ENCODE measurements around the gene TFCP2L1.
"Not testable (repeated sequence)": the region's sequence is repeated elsewhere in the genome, so short reads cannot be mapped to it uniquely, and the experiment has no call there.

TFCP2L1 gene

GRCh38 chr2:121231385-121232000 lies 53.5 kb downstream of the TFCP2L1 start:
- no peak for FAIRE-seq
- no peak for DNase-seq (ENCODE audit: insufficient read length, low spot score)

GRCh38 chr2:121228521-121228920 lies 56.5 kb downstream of the TFCP2L1 start:
- DNase-seq (ENCODE audit: insufficient read length, low spot score) (no peak), FAIRE-seq (no peak)

DNA sequence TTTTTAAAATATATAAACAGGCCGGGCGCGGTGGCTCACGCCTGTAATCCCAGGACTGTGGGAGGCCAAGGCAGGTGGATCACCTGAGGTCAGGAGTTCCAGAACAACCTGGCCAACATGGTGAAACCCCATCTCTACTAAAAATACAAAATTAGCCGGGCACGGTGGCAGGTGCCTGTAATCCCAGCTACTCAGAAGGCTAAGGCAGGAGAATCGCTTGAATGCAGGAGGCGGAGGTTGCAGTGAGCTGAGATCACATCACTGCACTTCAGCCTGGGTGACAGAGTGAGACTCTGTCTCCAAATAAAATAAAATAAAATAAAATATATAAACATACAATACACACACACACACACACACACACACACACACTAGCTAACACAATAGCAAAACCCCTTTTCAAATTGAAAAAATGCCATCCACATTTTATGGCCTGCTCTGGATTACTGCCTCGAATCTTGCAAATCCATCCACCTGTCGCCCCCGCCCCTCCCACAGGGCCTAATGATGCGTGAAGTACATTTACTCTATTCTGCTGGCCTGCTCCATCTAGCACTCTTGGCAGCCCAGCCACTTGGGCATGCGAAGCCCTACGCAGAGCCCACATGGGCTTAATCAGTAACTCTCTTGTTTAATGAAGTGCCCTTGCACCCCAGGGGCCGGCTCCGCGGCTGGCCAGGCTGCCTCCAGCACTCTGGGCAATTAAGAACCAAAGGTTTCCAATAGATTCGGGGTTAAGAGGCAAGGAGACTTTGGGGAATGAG lies 57.4 kb downstream of the TFCP2L1 start:
- not testable (repeated sequence) for FAIRE-seq

GRCh38 chr2:121225681-121226080 lies 59.3 kb downstream of the TFCP2L1 start:
- not testable (repeated sequence) for FAIRE-seq

More for the DNA sequence above, 57.4 kb downstream of the TFCP2L1 start:
- not testable (repeated sequence) for DNase-seq (ENCODE audit: insufficient read length, low spot score)

GRCh38 chr2:121220995-121221394 lies 64.0 kb downstream of the TFCP2L1 start:
- no peak for FAIRE-seq
- no peak for DNase-seq (ENCODE audit: insufficient read length, low spot score)

More at GRCh38 chr2:121225681-121226080, 59.3 kb downstream of the TFCP2L1 start:
- not testable (repeated sequence) for DNase-seq (ENCODE audit: insufficient read length, low spot score)

DNA sequence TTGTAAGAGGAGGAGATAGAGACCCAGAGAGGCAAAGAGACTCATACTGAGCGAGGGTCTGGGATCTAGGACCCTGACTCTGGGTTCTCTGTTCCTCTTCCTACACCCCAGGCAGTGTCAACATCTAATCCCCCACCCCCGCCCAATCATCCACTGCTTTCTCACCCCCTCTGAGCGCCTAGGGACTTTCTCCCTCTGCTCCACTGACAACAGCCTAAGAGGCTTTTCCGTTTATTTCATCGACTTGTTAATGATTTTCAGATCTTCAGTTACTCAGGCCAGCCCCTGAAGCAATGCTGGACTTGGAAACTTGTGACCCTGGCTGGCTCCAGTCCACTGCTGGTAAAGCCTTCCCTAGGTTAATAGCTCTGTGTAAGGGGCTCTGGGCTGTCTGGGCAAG lies 65.1 kb downstream of the TFCP2L1 start:
- DNase-seq (ENCODE audit: insufficient read length, low spot score): no peak
- FAIRE-seq: no peak

DNA sequence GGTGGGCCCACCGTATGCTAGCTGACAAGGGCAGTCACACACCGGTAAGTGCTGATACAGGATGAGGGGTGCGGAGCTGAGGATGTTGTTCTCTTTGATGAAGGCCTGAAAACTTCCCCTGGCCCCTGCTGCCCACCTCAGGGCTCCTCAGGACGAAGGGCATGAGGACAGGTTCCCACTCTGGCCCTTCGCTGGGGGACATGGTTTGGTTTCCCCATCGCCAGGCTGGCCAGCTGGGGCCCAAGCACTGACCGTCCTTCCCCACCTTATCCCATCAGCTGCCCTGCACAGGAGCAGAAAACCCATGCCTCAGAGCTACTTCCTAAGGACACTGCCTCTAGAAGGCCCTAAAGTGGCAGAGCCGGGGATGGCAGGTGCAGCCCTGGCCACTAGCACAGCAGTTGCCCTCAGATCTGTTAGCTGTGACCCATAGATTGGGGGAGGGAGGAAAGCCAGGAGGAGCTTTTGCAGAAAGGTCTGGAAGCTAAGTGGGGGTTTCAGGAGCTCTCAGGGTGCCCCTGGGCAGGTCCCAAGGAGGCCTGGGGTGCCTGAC lies 66.5 kb downstream of the TFCP2L1 start:
- DNase-seq (ENCODE audit: insufficient read length, low spot score) (no peak), FAIRE-seq (no peak)

GRCh38 chr2:121217627-121218026 lies 67.4 kb downstream of the TFCP2L1 start:
- DNase-seq (ENCODE audit: insufficient read length, low spot score): no peak
- FAIRE-seq: no peak

DNA sequence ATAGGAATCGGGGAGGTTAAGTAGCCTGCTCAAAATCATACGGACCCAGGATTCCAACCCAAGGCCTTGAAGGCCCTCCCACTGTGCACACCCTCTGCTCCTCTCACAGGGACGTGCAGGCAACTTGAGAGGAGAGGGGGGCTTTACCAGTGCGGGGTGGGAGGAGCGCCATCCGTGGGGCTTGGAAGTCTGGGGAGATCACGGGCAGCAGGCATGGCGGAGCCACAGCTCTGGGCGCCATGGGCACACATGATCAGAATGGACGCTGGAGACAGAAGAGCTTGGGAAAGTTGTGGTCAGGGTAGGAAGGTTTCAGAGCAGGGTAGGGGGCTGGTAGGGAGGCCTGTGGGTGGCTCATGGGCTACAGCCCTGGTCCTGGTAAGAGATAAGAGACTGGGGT lies 70.7 kb downstream of the TFCP2L1 start:
- DNase-seq (ENCODE audit: insufficient read length, low spot score) (no peak), FAIRE-seq (no peak)

DNA sequence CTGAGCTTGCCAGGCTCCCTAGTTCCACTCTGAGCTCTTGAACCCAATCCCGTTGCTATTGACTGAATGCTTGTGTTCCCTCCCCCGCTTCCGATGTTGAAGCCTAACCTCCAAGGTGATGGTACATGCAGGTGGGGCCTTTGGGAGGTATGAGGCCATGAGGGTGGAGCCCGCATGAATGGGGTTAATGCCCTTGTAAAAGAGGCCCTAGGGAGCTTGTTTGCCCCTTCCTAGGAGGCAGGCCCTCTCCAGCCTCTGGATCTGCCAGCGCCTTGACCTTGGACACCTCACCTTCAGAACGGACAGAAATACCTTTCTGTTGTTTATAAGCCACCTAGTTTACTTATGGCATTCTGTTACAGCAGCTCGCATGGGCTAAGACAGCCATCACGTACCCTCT lies 71.6 kb downstream of the TFCP2L1 start:
- DNase-seq (ENCODE audit: insufficient read length, low spot score) (no peak), FAIRE-seq (no peak)

DNA sequence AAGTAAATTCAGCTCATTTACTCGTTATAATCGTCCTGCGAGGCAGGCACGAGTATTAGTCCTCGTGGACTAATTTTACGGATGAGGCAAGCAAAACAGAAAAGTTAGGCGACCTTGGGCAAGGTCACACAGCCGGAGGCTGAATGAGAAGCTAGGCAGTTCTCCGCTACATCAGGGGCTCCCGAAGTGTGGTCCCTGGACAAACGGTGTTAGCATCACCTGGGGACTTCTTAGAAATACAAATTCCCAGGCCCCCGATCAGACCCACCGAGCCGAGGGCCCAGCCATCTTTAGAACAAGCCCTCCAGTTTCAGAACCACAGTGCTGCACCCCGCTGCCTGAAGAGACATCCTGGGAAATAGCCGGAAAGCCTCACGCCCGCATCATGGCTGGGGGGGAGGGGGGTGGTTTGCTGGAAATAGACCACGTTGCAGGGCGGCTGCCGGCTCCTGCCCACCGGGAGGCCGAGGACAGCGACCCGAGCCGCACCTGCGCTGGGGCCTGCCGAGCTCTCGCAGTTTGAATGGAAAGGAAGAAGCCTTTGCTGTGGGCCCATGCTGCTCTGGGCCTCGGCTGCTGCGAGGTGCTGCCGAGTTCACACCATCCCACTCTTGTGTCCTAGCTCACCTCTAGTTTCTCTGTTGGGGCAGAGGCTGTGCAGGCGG lies 72.2 kb downstream of the TFCP2L1 start:
- FAIRE-seq: no peak
- DNase-seq (ENCODE audit: insufficient read length, low spot score): no peak

- FAIRE-seq (no peak), DNase-seq (ENCODE audit: insufficient read length, low spot score) (no peak)
Measured at GRCh38 chr2:121211689-121212151, 73.3 kb downstream of the TFCP2L1 start.

- FAIRE-seq: no peak
Measured at GRCh38 chr2:121211251-121211650, 73.8 kb downstream of the TFCP2L1 start.

DNA sequence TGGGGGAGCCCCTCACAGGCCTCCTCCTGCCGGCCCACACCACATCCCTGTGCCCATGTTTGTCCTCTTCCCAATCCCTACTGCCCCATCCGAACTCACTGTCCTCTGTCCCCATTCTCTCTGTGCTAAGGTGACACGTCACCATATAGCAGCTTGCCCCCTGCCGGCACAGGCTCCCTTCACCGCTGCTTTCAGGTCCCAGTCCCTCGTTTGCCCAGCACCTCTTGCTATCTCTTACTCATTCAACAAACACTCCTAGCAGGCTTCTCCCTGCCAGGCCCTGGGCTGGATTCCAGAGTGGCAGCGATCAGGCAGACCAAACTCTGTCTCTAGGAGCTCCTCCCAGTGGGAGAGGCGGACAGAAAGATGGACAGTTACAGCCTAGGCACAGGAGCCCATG lies 74.3 kb downstream of the TFCP2L1 start:
- FAIRE-seq (no peak), DNase-seq (ENCODE audit: insufficient read length, low spot score) (no peak)

More at GRCh38 chr2:121211251-121211650, 73.8 kb downstream of the TFCP2L1 start:
- no peak for DNase-seq (ENCODE audit: insufficient read length, low spot score)

DNA sequence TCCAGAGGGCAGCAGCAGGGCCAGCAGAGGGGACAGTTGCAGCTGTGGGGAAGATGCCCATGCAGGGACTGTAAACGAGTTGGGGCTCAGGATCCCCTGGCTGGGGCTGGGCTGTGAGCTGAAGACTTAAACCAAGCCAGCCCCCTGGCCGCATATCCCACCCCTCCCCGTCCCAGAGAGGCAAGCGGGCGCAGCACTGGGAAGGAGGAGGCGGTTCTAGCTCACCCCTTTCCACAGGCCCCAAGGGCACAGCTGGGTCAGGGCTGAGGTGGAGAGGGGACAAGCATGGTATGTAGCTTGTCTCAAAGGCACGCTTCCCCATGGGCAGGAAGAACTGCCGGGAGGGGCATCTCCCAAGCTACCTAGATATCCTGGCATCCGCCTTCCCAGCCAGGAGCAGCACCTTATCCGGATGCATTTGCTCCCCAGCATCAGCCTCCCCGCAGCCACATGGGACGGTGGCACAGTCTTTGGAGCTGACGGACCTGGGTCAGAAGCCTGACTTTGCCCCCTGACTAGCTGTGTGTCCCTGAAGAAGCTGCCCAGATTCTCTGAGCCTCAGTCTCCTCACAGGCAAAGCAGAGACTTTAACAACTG lies 75.9 kb downstream of the TFCP2L1 start:
- FAIRE-seq: no peak
- no peak for DNase-seq (ENCODE audit: insufficient read length, low spot score)

DNA sequence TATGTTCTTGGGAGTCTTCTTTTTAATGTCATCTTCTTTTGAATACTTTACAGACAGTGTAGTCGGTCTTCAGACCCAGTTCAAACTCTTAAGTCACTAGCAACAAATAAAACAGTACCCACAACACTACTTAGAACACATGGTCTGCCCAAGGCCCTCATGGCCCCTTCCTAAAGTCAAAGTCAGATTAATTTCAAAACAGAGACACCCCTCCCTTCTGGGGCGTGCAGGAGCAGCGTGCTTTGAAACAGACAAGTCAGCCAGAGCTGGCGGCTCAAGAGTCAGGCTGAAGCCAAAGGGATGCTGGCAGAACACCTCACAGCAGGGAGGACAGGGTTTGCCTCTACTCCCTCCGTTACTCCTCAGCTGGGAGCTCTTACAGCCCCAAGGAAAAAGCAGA lies 77.5 kb downstream of the TFCP2L1 start:
- DNase-seq (ENCODE audit: insufficient read length, low spot score): no peak
- no peak for FAIRE-seq

DNA sequence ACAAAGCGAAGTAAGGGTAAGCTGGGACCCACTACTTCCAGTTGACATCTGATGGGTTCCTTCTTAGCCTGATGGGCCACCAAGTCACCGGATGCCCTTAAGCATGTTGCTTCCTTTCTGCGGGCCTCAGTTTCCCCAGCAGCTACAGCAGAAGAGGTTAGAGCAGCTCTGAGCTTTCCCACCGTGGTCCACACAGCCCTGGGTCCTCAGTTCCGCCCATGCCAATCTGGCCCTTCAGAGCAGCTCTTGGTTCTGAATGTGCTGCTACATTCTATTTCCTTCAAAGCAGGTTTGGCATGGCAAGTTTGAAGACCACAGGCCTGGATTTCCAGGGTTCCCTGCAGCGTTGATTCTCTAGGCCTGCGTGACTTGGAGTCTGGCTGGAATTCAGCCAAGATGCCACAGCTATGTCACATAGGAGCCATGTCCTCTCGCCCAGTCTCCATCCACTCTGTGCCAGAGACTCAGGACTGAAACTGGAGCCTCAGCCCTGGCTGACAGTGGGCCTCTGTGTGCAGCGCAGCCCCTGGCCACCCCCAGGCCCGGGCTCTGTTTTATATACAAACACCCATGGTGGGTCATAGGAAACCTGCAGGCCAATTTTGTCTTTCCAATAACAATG lies 79.6 kb downstream of the TFCP2L1 start:
- no peak for DNase-seq (ENCODE audit: insufficient read length, low spot score)
- no peak for FAIRE-seq

- no peak for DNase-seq (ENCODE audit: insufficient read length, low spot score)
- FAIRE-seq: no peak
Measured at GRCh38 chr2:121203591-121204249, 81.3 kb downstream of the TFCP2L1 start.

DNA sequence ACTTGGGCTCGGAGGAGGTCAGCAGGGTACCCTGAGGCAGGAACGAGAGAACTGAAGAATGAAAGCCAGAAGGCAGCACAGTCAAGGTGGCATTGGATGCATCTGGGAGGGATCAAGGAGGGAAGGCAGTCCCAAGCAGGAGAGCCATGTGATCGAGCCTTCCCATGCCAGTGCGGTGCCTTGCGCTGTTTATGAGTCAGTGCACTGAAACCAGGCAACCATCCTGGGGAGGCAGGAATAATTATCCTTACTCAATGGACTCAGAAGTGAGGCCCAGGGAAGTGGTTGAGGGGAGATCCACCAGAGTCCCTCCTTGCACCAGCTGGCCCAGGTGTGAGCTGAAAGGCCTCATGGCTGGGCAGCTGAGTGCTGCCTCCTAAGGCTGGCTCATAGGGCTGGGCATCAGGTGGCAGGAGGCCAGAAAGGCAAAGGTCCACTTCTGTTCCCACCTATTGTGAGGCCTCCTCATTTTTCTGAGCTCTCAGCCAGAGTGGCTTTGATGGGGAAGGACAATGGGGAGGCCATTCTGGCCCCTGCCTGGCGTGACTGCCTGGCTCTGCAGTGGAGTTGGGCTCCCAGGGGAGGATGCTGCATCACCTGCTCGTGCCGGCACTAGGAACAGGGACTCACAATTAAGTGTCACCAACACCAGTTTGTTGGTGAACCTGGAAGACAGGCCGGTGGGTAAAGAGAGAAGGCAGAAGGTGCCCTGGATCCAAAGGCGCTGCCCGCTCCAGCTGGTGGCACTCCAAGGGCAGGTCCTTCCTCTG lies 82.3 kb downstream of the TFCP2L1 start:
- FAIRE-seq: no peak
- no peak for DNase-seq (ENCODE audit: insufficient read length, low spot score)
